HG03354 (cell line): ENCODE data around the gene MMD.
A peak's percentile ranks its signal among the peaks of the same experiment; 100 is the strongest.
"Not testable (repeated sequence)": the region's sequence is repeated elsewhere in the genome, so short reads cannot be mapped to it uniquely, and the experiment has no call there.

Experiments
- ATAC-seq: cut with Tn5 transposase; IDR thresholded peaks from one replicate; pipeline ENCODE4 v1.9.1; 2021; ENCODE audit warnings: mild to moderate bottlenecking; ENCODE audit not compliant: unreplicated experiment, poor library complexity, severe bottlenecking

The MMD gene

GRCh38 chr17:55424893-55425540, 3.4 kb upstream of the MMD start:
- ATAC-seq, result no peak

- ATAC-seq, result no peak
Measured at GRCh38 chr17:55423535-55423934, 1.9 kb upstream of the MMD start.

GRCh38 chr17:55422828-55423164, 1.2 kb upstream of the MMD start:
- not testable (repeated sequence) for ATAC-seq

DNA sequence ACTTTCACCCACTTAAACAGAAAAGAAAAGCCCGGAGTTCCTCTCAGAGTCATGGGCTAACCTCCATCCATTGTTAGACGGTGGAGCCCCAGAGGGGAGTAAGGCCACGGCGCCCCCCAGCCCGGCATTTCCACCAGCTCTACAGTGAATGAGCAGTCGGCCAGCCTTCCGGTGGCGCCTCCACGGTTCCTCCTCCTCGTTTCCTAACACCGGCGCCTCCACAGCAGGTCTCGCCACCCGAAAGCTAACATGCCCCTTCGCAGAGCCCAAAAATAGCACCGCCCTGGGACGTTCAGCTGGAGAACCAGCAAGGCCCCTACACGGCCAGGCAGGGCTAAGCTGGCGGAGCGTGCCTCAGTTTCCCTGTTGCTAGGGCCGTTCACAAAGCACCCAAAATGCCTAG, 858 bp downstream of the MMD start:
- ATAC-seq, result no peak

- peak; percentile 34 for ATAC-seq
Measured at GRCh38 chr17:55420067-55420775, 1.4 kb downstream of the MMD start.

GRCh38 chr17:55418369-55419268, 3.0 kb downstream of the MMD start:
- no peak for ATAC-seq

- no peak for ATAC-seq
Measured at GRCh38 chr17:55417411-55418268, 4.0 kb downstream of the MMD start.

- no peak for ATAC-seq
Measured at GRCh38 chr17:55416470-55417052, 5.1 kb downstream of the MMD start.

DNA sequence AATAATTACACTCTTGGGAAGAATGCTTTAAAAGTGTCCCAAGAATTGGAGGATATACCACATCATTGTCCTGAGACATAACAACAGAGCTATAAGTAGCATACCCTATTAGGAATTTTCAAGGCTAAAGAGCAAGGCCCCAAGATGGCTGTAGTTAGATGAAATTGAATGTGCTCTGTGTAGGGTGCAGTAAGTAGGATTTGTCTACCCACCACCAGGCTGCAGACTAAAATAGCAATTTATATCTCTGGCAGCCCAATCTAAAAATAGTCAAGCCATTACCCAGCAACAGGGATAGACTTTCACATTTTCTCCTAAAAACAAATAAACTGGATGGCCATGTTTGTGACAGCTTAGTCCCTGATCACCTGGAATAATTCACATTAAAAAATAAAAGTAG, 5.6 kb downstream of the MMD start:
- no peak for ATAC-seq

- no peak for ATAC-seq
Measured at GRCh38 chr17:55414983-55415382, 6.7 kb downstream of the MMD start.

DNA sequence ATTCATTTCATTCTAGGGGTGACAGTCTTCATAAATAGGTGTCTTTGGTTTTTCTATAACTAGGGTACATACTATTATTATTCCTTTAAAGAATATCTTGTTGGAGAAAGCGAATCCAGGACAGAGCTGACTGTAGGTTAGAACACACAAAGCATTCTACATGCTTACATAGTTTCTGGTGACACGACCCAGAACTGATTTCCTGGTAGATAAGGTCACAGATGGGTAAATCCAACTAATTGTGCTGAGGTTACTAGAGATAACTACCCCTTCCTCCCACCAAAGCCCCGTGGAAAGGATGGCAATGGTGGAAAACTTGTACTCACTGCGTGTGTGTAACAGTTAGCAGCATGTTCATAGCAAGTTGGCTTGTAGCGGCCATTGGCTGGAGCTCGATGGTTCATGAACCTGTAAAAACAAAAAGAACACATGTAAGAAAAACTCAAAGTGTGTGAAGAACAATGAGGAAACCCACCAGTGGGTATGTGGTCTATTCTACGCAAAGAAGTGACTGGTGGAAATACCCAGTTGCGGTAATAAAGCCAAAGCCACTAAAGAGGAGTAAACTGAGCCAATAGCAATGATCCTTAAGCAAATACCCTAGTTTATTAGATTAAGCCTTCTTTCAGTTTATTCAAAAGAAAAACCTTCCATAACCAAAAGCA, 7.7 kb downstream of the MMD start:
- ATAC-seq, result no peak

DNA sequence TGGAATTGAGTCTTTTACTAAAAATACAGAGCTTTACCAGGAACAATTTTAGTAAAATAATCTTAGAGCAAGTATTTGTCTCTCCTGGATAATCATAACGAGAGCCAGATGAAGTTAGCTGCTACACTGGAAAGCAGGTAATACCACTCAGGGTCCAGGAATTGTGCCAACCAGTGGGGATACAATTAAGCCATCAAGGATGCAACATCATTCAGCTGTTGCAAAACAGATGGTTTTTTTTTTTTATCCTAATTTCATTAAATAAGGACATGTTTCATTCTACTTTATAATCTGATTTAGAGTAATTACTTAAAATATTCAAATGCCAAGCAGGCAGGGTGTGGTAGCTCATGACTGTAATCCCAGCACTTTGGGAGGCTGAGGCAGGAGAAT, 10.2 kb downstream of the MMD start:
- no peak for ATAC-seq

DNA sequence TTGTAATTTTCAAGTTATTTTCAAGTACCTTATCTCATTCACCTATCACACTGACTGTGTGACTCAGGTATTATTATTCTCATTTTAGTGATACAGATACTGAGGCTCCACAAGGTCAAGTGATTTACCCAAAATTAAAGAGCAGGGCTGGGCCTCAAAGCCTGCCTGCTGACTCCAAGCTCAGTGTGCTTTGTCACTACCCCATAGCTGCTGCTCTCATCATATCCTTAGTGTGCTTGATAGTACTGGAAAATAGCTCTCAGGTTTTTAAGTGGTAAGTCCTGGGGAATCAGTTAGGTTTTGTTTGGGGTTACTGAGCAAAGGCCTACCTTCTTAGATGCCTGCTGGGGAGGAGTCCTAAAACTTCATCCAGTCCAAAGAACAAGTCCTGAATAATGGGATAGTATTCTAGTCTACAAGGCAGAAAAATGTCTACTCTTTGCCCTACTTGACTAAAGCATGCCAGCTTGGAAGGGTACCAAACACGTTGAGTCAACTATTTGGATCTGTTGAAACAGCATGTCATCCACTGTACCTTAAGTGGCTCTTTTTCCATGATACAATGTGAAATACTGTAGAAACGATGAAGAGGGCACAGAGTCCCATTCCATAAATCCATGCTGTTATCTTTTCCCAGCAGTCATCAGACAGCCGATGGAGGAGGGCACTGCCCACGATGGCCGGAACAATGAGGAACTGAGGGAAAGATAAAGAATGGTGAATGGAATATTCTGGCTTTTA, 10.7 kb downstream of the MMD start:
- no peak for ATAC-seq

- no peak for ATAC-seq
Measured at GRCh38 chr17:55409030-55409800, 12.4 kb downstream of the MMD start.

- ATAC-seq, result no peak
Measured at GRCh38 chr17:55407641-55408566, 13.7 kb downstream of the MMD start.

DNA sequence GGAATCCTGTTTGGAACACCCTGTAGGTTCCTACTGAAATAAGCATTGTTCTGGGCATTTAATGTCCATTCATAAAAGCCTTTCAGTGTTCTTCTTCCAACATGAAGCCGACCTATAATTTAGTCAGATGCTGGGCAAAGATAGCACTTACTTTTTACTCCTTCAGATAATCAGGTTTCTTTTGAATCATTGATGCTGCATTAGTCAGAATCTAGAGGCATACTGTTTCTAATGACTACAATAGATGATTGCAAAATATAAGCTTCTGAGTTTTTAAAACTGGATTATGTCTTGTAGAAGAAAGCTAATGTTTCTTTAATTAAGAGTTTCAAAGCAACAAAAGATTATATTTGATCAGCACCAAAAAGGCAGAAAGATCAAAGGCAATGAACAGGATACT, 16.0 kb downstream of the MMD start:
- no peak for ATAC-seq

DNA sequence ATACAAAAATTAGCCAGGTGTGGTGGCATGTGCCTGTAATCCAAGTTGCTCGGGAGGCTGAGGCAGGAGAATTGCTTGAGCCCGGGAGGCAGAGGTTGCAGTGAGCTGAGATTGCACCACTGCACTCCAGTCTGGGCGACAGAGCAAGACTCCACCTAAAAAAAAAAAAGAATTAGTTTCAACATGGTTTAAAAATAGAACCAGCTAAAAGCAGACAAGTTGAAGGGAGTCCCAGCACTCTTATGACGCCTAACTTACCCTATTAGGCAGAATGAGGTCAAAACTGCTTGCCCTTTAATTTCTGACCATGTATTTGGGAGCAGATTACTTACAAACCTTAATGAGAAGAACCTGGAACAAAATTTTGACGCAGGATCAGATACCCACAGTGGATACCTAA, 17.4 kb downstream of the MMD start:
- not testable (repeated sequence) for ATAC-seq
